Measurements from ENCODE around the gene SLC2A11. TPM values are rescaled to one million over a fixed set of nuclear protein-coding genes. Genes with fewer than 3 reads are reported as not detected.
"Not testable (repeated sequence)": the region's sequence is repeated elsewhere in the genome, so short reads cannot be mapped to it uniquely, and the experiment has no call there.

SLC2A11 gene
- total RNA-seq, 1 experiment from 2014 or later = 4.9 TPM

GRCh38 chr22:23903328-23903971 lies 45.8 kb downstream of the SLC2A11 start:
- Histone ChIP-seq H3K4me3 (ENCODE audit: low read depth, low read length, poor library complexity, severe bottlenecking) (no peak overlapping the region), H3K27me3 (replicated peaks; ENCODE audit: insufficient read depth, low read depth, low read length, poor library complexity) (no peaks in the 10 kb centered on the region), H3K36me3 (ENCODE audit: insufficient read depth, low read length, poor library complexity, severe bottlenecking) (no peaks in the 10 kb centered on the region), H3K9me3 (ENCODE audit: low read depth, low read length, poor library complexity, severe bottlenecking) (no peaks in the 10 kb centered on the region), H3K4me1 (ENCODE audit: insufficient read depth, low read length, poor library complexity, severe bottlenecking) (no peaks in the 10 kb centered on the region), H3K27ac (ENCODE audit: low read depth, low read length, poor library complexity, severe bottlenecking) (no peak overlapping the region)
- intact Hi-C loops (cut with micrococcal nuclease; ENCODE audit: unreplicated experiment) = no loop called here
- DNase-seq (ENCODE audit: low spot score) = no peak
- POLR2A ChIA-PET (ENCODE audit: low non-redundant PET) = no interaction called here
- BruUV-seq (replicated peaks) = no TSS peak
- TF ChIP-seq CTCF (conservative IDR thresholded peaks at IDR 0.05; ENCODE audit: low read depth, low read length) = no peak
- CTCF ChIA-PET = no interaction called here

- H3K9me3 ChIP-seq (ENCODE audit: low read depth, low read length, poor library complexity, severe bottlenecking) = no peaks in the 10 kb centered on the region
- H3K4me3 ChIP-seq (ENCODE audit: low read depth, low read length, poor library complexity, severe bottlenecking) = no peak overlapping the region
- ChIA-PET POLR2A (ENCODE audit: low non-redundant PET) (no interaction called here), CTCF (no interaction called here)
- H3K27ac ChIP-seq (ENCODE audit: low read depth, low read length, poor library complexity, severe bottlenecking) = no peak overlapping the region
- TF ChIP-seq CTCF (conservative IDR thresholded peaks at IDR 0.05; ENCODE audit: low read depth, low read length) (no peak), EZH2 (IDR thresholded peaks at IDR 0.05; ENCODE audit: borderline replicate concordance, low read depth, low read length, poor library complexity, severe bottlenecking) (no peak)
- H3K4me1 ChIP-seq (ENCODE audit: insufficient read depth, low read length, poor library complexity, severe bottlenecking) = peaks cover 10% of the 10 kb centered on the region
- no peaks in the 10 kb centered on the region for H3K36me3 ChIP-seq (ENCODE audit: insufficient read depth, low read length, poor library complexity, severe bottlenecking)
- no peaks in the 10 kb centered on the region for H3K27me3 ChIP-seq (replicated peaks; ENCODE audit: insufficient read depth, low read depth, low read length, poor library complexity)
- DNase-seq (ENCODE audit: low spot score) = no peak
- intact Hi-C loops (cut with micrococcal nuclease; ENCODE audit: unreplicated experiment) = no loop called here
- no TSS peak for BruUV-seq (replicated peaks)
Observed at GRCh38 chr22:23904573-23905254, 47.0 kb downstream of the SLC2A11 start.

- Histone ChIP-seq H3K4me3 (ENCODE audit: low read depth, low read length, poor library complexity, severe bottlenecking) (no peak overlapping the region), H3K9me3 (ENCODE audit: low read depth, low read length, poor library complexity, severe bottlenecking) (no peaks in the 10 kb centered on the region), H3K4me1 (ENCODE audit: insufficient read depth, low read length, poor library complexity, severe bottlenecking) (peaks cover 16% of the 10 kb centered on the region), H3K27ac (ENCODE audit: low read depth, low read length, poor library complexity, severe bottlenecking) (no peak overlapping the region), H3K36me3 (ENCODE audit: insufficient read depth, low read length, poor library complexity, severe bottlenecking) (no peaks in the 10 kb centered on the region), H3K27me3 (replicated peaks; ENCODE audit: insufficient read depth, low read depth, low read length, poor library complexity) (no peaks in the 10 kb centered on the region)
- POLR2A ChIA-PET (ENCODE audit: low non-redundant PET) = no interaction called here
- TF ChIP-seq EZH2 (IDR thresholded peaks at IDR 0.05; ENCODE audit: borderline replicate concordance, low read depth, low read length, poor library complexity, severe bottlenecking) (no peak), CTCF (conservative IDR thresholded peaks at IDR 0.05; ENCODE audit: low read depth, low read length) (no peak)
- DNase-seq (ENCODE audit: low spot score) = no peak
- BruUV-seq (replicated peaks) = no TSS peak
- intact Hi-C loops (cut with micrococcal nuclease; ENCODE audit: unreplicated experiment) = no loop called here
- CTCF ChIA-PET = no interaction called here
Observed at GRCh38 chr22:23906641-23907040, 49.0 kb downstream of the SLC2A11 start.

GRCh38 chr22:23907423-23907822 lies 49.7 kb downstream of the SLC2A11 start:
- H3K4me3 ChIP-seq (ENCODE audit: low read depth, low read length, poor library complexity, severe bottlenecking); H3K27me3 ChIP-seq (replicated peaks; ENCODE audit: insufficient read depth, low read depth, low read length, poor library complexity); H3K36me3 ChIP-seq (ENCODE audit: insufficient read depth, low read length, poor library complexity, severe bottlenecking); intact Hi-C loops (cut with micrococcal nuclease; ENCODE audit: unreplicated experiment); H3K27ac ChIP-seq (ENCODE audit: low read depth, low read length, poor library complexity, severe bottlenecking); H3K9me3 ChIP-seq (ENCODE audit: low read depth, low read length, poor library complexity, severe bottlenecking); CTCF ChIA-PET; POLR2A ChIA-PET (ENCODE audit: low non-redundant PET); DNase-seq (ENCODE audit: low spot score); BruUV-seq (replicated peaks): not testable (repeated sequence)
- H3K4me1 ChIP-seq (ENCODE audit: insufficient read depth, low read length, poor library complexity, severe bottlenecking) = peaks cover 16% of the 10 kb centered on the region
